Measurements from ENCODE around the gene FIZ1.

Gene FIZ1

DNA sequence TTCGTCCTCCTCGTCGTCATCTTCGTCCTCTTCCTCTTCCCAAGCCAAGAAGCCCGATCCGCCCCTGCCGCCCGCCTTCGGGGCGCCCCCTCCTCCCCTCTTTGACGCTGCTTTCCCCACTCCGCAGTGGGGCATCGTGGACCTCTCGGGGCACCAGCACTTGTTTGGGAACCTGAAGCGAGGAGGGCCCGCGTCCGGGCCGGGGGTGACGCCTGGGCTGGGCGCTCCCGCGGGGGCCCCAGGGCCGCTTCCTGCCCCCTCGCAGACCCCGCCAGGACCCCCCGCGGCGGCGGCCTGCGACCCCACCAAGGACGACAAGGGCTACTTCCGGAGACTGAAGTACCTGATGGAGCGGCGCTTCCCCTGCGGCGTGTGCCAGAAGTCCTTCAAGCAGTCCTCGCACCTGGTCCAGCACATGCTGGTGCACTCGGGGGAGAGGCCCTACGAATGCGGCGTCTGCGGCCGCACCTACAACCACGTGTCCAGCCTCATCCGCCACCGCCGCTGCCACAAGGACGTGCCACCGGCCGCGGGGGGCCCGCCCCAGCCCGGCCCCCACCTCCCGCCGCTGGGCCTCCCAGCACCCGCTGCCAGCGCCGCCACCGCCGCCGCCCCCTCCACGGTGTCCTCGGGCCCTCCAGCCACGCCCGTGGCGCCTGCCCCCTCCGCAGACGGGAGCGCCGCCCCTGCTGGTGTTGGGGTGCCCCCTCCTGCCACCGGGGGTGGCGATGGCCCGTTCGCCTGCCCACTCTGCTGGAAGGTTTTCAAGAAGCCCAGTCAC lies 14.8 kb upstream of the FIZ1 start:
- DNase-seq (ENCODE audit: low read depth in 2 of 2): no peak

GRCh38 chr19:55613396-55613795 lies 14.1 kb upstream of the FIZ1 start:
- no peak for DNase-seq (ENCODE audit: low read depth in 2 of 2)

GRCh38 chr19:55611983-55612645 lies 12.8 kb upstream of the FIZ1 start:
- DNase-seq (ENCODE audit: low read depth in 2 of 2): no peak

- DNase-seq (ENCODE audit: low read depth in 2 of 2): no peak
Observed at GRCh38 chr19:55611300-55611982, 12.1 kb upstream of the FIZ1 start.

DNA sequence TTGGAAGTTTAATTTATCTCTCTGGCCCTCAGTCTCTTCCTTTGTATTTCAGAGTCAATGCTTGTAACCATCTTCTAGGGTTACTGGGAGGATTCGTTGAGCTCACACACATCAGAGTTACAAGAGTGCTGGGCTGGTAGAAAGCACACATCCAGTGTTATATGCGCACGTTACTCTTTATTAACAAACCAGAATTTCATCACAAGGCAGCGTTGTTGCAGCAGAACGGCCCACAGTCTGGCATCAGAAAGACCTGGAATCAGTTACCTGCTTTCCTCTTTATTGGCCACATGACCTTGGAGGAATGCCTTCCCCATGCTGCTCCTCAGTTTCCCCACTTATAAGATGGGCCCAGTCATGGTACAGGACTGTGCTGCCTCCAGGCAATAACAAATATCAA lies 10.0 kb upstream of the FIZ1 start:
- no peak for DNase-seq (ENCODE audit: low read depth in 2 of 2)

GRCh38 chr19:55606817-55607216 lies 7.5 kb upstream of the FIZ1 start:
- DNase-seq (ENCODE audit: low read depth in 2 of 2): no peak

- DNase-seq (ENCODE audit: low read depth in 2 of 2): no peak
Observed at GRCh38 chr19:55606471-55606787, 7.1 kb upstream of the FIZ1 start.

- peak; percentile 53 to 57 for DNase-seq (ENCODE audit: low read depth in 2 of 2)
Observed at GRCh38 chr19:55605637-55606470, 6.5 kb upstream of the FIZ1 start, which contains the start of gene ZNF865. ZNF865 (plus strand) TSS chr19:55605647; CDS start chr19:55613619, 7,972 bp downstream.

DNA sequence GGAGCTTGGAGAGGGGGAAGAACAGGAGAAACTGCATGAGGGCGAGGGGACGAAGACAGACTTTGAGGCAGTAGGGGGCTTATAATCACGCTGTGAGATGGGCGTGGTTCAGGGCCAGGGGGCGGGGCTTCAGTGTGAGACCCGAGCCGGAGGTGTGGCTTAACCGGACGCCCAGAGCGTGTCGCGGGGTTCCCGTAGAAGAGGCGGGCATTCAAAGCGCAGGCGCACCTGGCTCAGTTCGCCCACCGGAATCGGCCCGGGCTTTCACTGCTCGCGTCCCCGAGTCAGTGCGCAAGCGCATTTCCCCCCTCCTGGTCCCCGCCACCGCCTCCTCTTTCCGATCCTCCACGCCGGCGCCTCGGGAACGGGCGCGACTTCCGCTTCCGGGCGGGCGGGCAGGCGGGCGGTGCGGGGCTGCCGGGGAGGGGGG lies 5.9 kb upstream of the FIZ1 start:
- DNase-seq (ENCODE audit: low read depth in 2 of 2): peak; percentile 98

DNA sequence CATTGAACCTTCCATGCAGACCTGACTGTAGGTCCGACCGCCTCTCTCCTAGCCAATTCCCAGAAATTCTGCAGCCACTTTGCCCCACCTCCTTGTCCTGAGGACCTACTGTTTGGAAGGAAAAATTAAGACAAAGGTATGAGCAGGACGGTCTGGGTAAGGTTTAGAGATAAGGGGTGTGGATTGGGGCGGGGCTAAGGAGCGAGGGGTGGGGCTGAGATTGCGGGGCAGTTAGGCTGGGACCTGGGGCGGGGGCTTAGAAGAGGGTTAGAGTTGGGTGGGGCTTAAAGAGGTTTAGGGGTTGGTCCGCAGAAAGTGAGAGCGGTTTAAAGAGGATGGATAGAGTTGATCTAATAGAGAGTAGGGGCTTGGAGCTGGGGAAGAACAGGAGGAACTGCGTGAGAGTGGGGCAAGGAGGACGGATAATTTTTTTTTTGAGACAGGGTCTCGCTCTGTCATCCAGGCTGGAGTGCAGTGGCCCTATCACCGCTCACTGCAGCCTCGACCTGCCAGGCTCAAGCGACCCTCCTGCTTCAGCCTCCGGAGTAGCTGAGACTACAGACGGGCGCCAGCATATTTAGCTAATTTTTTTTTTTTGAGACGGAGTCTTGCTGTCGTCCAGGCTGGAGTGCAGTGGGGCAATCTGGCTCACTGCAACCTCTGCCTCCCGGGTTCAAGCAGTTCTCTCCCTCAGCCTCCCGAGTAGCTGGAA lies 4.4 kb upstream of the FIZ1 start:
- no peak for DNase-seq (ENCODE audit: low read depth in 2 of 2)

DNA sequence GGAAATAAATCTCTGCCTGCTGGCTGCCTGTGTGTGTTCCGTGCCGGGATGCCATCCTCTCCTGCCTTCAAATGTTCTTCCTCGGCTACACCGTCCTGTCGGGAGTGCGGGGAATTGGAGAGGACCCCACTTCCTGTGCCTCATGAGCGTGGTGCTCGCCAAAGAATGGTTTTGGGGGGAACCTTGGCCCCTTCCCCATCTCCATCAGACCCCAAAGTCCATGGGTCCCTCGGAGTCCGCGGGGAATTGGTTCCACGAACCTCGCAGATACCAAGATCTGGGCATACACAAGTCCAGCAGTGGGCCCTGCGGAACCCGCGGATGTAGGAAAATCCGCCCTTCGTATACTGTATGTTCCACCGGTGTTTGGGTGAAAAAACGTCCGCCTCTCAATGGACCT lies 3.8 kb upstream of the FIZ1 start:
- no peak for DNase-seq (ENCODE audit: low read depth in 2 of 2)

- no peak for DNase-seq (ENCODE audit: low read depth in 2 of 2)
Observed at GRCh38 chr19:55602104-55603001, 3.0 kb upstream of the FIZ1 start.

- DNase-seq (ENCODE audit: low read depth in 2 of 2): no peak
Observed at GRCh38 chr19:55601084-55601483, 1.8 kb upstream of the FIZ1 start.

DNA sequence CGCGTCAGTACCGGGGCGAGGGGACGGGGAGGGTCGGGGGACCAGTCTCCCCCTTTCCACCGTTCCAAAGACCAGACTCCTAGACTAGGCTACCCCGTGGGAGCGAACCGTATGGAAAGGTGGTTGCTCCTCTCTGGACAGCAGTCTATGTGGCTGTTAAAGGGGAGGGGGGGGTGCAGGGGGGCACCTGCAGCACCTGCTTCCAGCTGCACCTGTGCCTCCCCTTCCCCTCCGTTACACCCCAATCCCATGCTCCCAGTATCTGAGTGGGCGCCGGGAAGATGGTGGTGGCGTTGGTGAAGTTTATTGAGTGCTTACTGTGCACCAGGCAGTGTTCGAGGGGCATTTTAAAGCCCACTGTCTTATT lies 1.3 kb upstream of the FIZ1 start:
- no peak for DNase-seq (ENCODE audit: low read depth in 2 of 2)

DNA sequence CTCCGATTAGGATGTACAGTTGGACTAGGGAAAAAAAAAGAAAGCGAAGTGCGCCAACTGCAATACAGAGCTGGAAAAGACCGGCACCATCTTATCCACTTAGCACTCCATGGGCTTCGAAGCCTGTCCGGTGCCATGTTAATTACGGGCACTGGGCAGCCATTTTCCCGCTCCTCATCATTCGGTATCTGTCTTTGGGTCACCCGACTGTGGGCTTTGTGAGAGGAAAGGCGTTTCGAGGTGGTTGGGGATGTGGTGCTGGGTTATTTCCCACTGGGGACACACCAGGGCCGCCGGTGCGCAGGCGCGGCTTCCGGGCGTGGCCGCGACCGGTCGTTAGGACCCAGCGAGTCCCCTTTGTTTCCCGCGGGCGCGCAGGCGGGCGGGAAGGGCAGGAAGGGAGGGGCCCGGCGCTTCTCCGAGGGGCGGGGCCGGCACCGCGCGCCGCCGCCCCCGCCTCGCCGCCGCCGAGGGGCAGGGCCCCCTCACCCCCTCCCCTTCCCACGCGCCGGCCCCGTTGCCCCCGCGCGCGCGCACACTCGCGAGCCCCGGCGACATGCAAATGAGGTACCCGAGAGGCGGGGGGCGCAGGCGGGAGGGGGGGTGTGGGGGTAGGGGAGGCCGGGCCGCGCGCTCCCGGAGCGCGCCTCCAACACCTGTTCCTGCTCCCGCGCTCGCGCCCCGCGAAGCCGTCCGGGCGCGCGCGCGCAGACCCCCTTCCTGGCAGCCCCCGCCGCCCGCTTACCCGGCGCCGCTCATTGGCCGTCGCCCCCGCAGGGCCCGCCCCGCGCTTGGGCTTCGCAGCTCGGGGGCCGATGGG lies 735 bp upstream of the FIZ1 start, which contains the start of gene ZNF524:
ZNF524 (plus strand) TSS at position 447 of the 820 bp plus-strand sequence. CDS start 1,825 bp downstream, outside the sequence.
- DNase-seq (ENCODE audit: low read depth in 2 of 2): peak; percentile 74 to 78

- peak; percentile 91 to 95 for DNase-seq (ENCODE audit: low read depth in 2 of 2)
Observed at GRCh38 chr19:55598719-55599467, 424 bp downstream of the FIZ1 start.

DNA sequence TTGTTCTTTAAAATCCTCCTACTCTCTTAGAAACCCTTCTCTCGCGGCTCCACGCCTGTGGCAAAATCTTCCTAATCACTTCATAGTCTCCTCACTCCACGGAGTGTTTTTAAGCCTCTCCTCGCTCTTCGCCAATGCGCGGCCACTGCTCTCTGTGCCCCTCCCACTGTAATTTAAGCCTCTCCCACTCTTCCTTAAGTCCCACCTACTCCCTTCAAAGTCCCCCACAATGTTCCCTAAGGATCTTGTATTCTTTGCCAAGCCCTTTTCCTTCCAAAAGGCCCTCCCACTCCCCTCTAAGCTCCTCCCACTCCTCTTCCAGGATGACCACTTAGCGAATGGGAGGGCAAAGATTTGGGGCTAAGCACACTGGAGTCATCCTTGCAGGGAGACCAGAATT lies 1.3 kb downstream of the FIZ1 start:
- no peak for DNase-seq (ENCODE audit: low read depth in 2 of 2)

- DNase-seq (ENCODE audit: low read depth in 2 of 2): no peak
Observed at GRCh38 chr19:55597501-55597921, 1.8 kb downstream of the FIZ1 start.

GRCh38 chr19:55596304-55596703 lies 3.0 kb downstream of the FIZ1 start:
- DNase-seq (ENCODE audit: low read depth in 2 of 2): no peak

All from stimulated activated CD4-positive, alpha-beta T cell treated with anti-CD3 and anti-CD28 coated beads, Interleukin-15, amount 100 ng/mL, for 48 hours (primary cell).